BJ (cell line): ENCODE data around the gene SMOC2. TPM values are rescaled to one million over a fixed set of nuclear protein-coding genes. Genes with fewer than 3 reads are reported as not detected.

Experiments
- CTCF ChIA-PET: fragments of 350-600 bp; formaldehyde crosslinking; extraction: SDS; loops from one replicate; lab custom pipeline; 2021; ENCODE audit warnings: antibody characterized with exemption, inconsistent platforms; lab: Yijun Ruan, JAX
- POLR2A ChIA-PET: fragments of 300-600 bp; sonication (Branson Sonifier 250); formaldehyde crosslinking; extraction: SDS; loops from one replicate; lab custom pipeline; 2021; ENCODE audit warnings: antibody characterized with exemption; lab: Charles Lee
- DNase-seq: peaks from one replicate; pipeline ENCODE4 v3.0.0-alpha.2; 2011; ENCODE audit warnings: low read depth
- H3K27me3 ChIP-seq: 2 replicates; pipeline ENCODE4 v1.6.0; 2011; ENCODE audit warnings: low read length; ENCODE audit not compliant: control insufficient read depth, insufficient read depth
- H3K36me3 ChIP-seq: 2 replicates; pipeline ENCODE4 v1.5.1; 2011; ENCODE audit warnings: low read length; ENCODE audit not compliant: control insufficient read depth, insufficient read depth
- H3K4me3 ChIP-seq: 2 replicates; pipeline ENCODE4 v1.5.1; 2011; ENCODE audit warnings: low read depth, mild to moderate bottlenecking, control low read depth, low read length
- CTCF ChIP-seq: IDR thresholded peaks from 2 replicates; pipeline ENCODE4 v1.5.1; 2011; ENCODE audit warnings: low read depth, mild to moderate bottlenecking, control low read depth, inconsistent platforms, low read length, moderate library complexity; ENCODE audit not compliant: insufficient read depth
- polyA plus RNA-seq: library from polyadenylated mRNA; depleted of rRNA; stranded (reverse); fragments of >200 nt; gene quantifications from 2 replicates; pipeline ENCODE4 v1.2.3, GENCODE V29; 2011

Gene SMOC2
- polyA plus RNA-seq, 1 experiment, result not detected

- CTCF ChIA-PET, result no interaction called here
- DNase-seq, result no peak
- H3K27me3 ChIP-seq, result no peaks in the 10 kb centered on the region
- no peaks in the 10 kb centered on the region for H3K36me3 ChIP-seq
- TF ChIP-seq CTCF, result no peak
- POLR2A ChIA-PET, result no interaction called here
- H3K4me3 ChIP-seq, result no peak overlapping the region
Observed at GRCh38 chr6:168597471-168597875, 156.5 kb downstream of the SMOC2 start.

GRCh38 chr6:168598251-168599117 is 157.5 kb downstream of the SMOC2 start:
- H3K27me3 ChIP-seq, result no peaks in the 10 kb centered on the region
- POLR2A ChIA-PET, result no interaction called here
- CTCF ChIA-PET, result no interaction called here
- DNase-seq, result no peak
- H3K4me3 ChIP-seq, result no peak overlapping the region
- H3K36me3 ChIP-seq, result no peaks in the 10 kb centered on the region
- no peak for TF ChIP-seq CTCF

GRCh38 chr6:168599118-168599494 is 158.1 kb downstream of the SMOC2 start:
- TF ChIP-seq CTCF, result no peak
- no peak overlapping the region for H3K4me3 ChIP-seq
- no peaks in the 10 kb centered on the region for H3K36me3 ChIP-seq
- ChIA-PET POLR2A (no interaction called here), CTCF (no interaction called here)
- no peak for DNase-seq
- no peaks in the 10 kb centered on the region for H3K27me3 ChIP-seq

GRCh38 chr6:168599769-168600330 is 158.9 kb downstream of the SMOC2 start:
- no peak for DNase-seq
- no peak for TF ChIP-seq CTCF
- ChIA-PET CTCF (interaction anchor here (0.6 kb wide), 1 partner anchor 98 kb away, joined by 3 read pairs; no protein-coding TSS in a partner anchor), POLR2A (no interaction called here)
- no peak overlapping the region for H3K4me3 ChIP-seq
- H3K36me3 ChIP-seq, result no peaks in the 10 kb centered on the region
- no peaks in the 10 kb centered on the region for H3K27me3 ChIP-seq

- H3K4me3 ChIP-seq, result no peak overlapping the region
- POLR2A ChIA-PET, result no interaction called here
- no peak for DNase-seq
- CTCF ChIA-PET, result no interaction called here
- H3K27me3 ChIP-seq, result no peaks in the 10 kb centered on the region
- TF ChIP-seq CTCF, result no peak
- no peaks in the 10 kb centered on the region for H3K36me3 ChIP-seq
Observed at GRCh38 chr6:168600381-168600780, 159.4 kb downstream of the SMOC2 start.
